Cerebellar cortex (tissue), 1 donor: ENCODE results near the gene NGFR.
"Not testable (repeated sequence)": the region's sequence is repeated elsewhere in the genome, so short reads cannot be mapped to it uniquely, and the experiment has no call there.

Experiments used
- DNase-seq: peaks from one replicate; pipeline ENCODE4 v3.0.0-alpha.2; 2015; ENCODE audit warnings: low spot score

Gene NGFR

DNA sequence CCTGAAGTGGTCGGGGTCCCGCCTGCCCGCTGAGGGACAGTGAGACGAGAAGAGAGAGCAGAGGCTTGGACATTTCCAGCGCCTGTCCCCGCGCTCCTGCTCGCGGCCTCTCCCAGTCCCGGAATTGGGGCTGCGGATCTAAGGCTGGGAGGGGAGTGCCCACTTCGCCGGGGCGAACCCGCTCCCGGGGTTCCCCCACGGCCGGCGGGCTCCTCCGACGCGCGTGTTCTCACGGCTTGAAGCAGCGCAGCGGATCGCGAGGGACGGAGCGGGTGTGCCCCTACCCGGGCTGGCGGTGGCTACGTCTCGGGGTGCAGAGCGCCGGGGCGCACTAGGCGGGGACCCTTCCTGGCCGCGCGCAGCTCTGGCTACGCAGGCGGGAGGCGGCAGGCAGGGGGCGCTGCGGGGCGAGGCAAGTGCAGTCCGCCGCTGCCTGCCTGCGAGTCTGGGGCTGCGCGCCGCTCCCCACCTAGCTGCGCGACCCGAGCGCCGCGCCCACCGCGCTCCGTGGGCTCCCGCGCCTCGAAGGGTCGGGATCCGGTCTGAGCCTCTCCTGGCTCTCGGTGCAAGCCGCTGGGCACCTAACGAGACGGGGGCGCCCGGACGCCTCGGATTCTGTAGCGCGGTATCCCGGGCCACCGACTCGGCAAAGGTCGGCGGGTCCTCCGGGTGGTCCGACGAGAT is 1.2 kb downstream of the NGFR start:
- peak; percentile 59 for DNase-seq

DNA sequence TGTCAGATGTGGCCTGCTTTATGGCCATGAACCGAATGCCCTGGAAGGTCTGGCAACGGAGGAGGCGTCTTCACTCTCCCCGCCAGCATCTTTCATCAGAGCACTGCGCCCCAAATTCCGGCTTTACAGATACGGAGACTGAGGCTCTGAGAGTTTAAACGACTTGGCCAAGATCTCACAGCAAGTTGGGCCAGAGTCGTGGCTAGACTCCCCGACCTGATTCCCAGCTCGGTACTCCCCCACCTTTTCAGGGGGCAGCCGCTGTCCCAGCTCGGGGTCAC is 1.7 kb downstream of the NGFR start:
- no peak for DNase-seq

DNA sequence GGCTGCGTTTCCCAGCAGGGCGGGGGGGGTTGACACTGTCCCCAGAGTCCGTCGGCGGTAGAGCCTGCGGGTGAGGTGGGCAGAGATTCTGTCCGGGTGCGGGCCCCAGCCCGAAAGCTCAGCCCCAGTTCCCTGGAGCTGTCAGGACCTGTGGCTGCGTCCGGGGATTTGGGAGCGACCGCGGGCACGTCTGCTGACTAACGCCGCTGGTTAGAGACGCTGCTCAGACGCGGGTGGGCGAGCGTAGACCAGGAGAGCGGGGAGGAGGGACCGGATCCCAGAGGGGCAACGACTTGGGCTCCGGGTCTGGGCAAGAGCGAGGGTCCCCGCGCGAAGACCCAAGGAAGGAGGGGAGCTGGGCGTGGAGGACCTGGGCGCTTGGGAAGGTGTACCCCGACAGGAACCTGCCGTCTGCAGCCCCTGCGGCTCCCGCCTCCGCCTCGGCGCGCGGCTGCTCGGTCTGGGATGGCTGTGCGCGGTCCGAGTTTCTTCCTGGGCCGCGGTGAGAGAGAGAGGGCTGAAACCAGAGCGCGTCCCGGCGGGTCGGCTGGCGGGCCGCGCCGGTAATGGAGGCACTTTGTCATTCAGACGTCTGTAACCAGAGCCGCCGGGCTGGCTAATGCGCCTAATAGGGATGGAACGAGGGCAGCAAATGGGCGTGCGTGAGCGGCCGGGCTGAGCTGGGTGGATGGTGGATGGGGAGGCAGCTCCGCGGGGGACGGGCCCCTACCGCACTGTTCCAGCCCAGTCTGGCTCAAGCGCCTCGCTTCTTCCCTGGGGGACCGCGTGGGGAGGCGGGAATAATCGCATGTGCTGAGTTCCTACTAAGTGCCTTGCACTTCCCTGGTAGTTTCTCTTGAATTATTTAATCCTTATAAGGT is 2.3 kb downstream of the NGFR start:
- DNase-seq = no peak

DNA sequence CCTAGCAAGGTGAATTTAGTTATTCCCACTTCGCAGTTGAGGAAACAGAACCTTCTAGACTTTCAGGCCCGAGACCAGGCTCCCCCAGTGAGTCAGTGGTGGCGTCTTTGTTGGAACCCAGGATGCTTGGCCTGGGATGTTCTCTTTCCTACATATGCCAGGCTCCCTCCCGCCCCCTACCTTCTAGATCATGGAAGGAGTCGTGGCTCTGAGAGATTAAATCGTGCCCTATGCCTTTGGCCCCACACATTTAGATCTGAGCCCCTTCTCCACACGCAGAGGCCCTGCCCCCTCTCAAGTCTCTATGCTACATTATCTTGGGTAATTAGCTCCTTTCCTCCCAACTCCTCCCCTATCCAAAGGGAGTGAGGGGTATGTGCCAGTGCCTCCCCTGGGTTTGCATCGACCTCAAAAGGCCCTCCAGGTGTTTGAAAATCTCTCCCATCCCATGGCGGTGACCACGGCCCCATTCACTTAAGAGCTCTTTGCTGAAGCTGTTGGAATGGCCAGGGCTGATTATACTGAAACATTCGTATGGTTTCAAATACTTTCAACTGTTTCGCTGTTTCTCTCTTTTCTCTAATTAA is 3.0 kb downstream of the NGFR start:
- DNase-seq = no peak

DNA sequence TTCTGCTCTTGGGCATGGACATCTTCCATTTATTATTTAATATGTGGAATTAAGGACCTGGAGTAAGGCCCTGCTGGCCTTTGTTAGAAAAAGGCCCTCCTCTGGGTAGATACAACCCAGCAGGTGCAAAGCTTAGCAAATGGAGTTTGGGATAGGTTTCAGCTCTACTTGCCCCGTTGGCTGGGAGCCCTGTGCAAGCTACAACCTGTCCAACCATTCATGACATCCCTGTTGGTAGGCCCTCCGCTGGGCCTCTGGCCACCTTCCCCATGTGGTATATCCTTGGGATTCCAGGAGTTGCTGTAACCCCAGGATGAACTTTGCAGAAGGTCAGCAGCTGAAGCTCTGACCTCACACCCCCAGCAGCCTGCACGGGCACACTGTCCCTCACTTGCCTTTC is 6.4 kb downstream of the NGFR start:
- peak; percentile 75 for DNase-seq

DNA sequence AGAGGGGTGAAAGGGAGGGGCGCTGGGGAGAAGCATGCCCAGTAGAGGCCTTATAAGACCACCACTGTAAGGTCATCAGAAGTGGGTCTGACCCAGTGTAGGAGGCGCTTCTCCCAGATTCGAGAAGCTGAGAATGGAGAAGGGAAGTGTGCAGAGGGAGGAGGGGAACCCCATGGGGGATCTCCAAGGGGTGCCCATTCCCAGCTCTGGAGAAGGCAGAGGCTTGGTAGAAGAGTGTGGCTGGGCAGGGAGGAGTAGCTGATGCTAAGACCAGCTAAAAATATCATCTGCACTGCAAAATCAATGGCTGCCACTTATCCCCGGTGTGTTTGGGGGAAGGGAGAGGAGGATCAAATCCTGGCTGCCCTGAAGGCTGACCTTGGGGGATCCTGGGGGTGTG is 7.2 kb downstream of the NGFR start:
- DNase-seq = no peak

DNA sequence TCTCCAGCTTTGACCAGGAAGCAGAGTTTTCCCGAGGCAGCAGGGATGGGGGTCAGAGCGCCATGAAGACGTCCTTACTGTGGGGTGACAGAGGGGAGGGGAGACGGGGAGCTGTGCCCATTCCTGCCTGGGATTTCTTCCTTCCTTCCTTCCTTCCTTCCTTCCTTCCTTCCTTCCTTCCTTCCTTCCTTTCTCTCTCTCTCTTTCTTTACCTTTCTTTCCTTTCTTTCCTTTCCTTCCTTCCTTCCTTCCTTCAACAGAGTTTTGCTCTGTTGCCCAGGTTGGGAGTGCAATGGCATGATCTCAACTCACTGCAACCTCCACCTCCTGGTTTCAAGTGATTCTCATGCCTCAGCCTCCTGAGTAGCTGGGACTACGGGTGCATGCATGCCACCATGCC is 7.6 kb downstream of the NGFR start:
- DNase-seq = not testable (repeated sequence)

DNA sequence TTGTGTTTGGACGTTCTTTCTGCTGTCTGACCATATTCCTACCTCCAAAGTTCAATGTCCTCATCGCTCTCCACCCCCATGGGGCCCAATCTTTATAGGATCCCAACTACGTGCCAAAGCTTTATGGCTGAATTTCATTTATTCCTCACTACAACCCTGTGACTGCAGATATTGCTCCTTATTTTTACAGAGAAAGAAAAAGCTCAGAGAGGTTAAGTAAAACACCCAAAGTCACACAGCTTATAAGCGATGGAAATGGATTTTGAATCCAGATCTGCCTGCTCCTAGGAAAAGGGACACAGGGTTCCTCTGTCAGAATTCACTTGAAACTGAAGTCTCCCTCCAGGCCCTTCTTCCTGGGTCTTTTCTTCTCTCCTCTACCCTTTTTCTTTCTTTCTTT is 9.3 kb downstream of the NGFR start:
- DNase-seq = no peak

DNA sequence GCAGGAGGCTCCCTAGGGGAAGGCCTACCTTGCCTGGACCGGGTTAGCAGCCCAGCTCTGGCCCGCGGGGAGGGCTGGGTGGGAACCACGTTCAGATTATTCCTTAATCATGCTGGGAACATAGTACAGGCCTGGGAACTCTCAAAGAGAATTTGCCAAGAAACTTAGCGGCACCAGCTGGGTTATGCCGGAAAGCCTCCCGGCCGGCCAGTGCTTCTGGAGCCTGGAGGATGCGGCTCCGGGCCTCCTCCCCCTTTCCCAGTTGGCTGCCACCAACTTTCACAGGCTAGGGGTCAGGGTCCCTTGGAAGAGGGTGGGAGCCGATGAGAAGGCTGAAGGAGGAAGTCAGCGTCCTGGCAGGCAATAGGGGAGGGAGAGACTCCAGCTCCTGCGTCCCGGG is 10.8 kb downstream of the NGFR start:
- no peak for DNase-seq

DNA sequence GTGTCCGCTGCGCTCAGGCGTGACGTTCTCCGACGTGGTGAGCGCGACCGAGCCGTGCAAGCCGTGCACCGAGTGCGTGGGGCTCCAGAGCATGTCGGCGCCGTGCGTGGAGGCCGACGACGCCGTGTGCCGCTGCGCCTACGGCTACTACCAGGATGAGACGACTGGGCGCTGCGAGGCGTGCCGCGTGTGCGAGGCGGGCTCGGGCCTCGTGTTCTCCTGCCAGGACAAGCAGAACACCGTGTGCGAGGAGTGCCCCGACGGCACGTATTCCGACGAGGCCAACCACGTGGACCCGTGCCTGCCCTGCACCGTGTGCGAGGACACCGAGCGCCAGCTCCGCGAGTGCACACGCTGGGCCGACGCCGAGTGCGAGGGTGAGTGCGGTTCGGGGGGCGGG is 11.2 kb downstream of the NGFR start:
- no peak for DNase-seq

DNA sequence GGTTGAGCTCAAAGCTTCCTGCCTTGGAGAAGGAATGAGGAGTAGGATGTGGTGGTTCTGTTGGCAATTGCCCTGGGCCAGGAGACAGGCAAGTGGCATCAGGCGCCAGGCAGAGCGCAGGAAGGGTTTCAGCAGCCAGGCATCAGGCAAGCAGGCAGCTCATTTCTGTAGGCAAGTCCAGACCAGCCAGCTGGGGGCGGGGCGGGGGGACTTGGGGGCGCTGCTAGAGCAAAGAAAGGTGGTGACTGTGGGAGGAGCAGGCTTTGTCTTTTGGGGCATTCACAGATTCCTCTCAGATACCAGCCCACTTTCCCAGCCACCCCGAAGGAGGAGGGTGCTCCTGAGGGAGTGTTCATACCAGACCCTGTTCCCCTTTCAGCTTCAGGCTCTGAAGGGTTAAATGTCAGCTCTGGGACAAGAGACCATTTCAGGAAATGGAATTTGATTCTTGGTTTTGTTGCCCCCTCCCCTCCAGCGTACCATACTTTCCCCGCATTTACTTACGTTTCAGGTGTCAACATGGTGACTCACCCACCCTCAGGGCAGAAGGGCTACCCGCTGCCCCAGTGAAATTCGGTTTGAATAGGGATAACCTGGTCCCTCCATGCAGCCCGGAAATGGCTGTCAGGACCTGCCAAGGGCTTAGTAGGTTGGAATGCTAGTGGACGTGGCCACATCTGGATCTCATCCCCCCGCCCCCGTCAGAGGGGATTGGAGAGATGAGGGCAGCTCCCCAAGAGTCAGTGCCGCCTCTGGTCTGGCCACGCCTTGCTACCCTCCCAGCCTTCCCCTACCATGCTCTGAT is 13.2 kb downstream of the NGFR start:
- DNase-seq = no peak

DNA sequence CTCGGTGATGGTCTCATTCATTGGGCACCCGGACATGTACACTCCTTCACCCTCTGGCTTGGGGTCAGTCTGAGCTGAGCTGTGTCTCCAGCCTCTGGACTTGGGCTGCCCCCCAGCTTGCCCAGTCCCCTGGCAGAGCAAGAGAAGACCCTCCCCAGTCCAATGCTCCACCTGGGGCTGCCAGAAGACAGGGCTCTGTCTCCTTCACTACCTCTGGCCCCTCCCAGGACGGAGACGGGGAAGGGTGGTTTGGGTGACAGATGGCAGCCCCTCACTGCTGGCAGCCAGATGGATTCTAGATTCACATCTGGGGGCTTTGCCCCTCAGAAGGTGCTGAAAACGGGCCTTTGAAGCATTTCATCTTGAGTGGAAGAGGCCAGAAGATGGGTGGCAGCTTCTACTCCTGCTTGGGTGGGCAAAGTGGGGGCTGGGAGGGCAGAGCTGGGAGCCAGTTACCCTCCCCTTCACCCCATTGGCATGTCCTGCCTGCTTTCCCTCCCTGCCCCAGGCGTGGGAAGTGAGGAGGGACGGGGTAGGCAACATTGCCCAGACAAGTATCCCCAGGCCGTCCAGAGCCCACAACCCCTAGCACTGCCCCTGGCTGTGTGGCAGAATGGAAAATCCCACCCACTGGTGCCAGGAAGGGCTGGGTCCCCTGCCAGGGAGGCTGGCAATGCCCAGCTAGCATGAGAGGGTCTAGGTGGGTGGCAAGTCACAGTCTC is 13.9 kb downstream of the NGFR start:
- no peak for DNase-seq

DNA sequence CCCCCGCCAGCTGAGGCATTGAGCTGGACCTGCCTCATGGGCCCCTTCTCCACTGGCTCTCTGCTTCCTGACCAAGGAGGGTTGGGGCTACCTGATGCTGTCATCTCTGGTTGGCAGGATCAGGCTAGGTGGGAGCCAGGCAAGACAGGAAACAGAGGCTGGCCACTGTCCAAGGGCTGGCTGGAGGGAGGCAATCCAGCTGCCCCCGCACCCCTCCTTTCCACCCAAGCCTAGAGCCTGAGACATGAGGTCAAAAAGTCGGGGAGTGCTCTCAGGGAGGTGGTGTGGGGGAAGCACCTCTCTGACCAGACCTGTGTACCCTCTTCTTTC is 14.5 kb downstream of the NGFR start:
- no peak for DNase-seq

DNA sequence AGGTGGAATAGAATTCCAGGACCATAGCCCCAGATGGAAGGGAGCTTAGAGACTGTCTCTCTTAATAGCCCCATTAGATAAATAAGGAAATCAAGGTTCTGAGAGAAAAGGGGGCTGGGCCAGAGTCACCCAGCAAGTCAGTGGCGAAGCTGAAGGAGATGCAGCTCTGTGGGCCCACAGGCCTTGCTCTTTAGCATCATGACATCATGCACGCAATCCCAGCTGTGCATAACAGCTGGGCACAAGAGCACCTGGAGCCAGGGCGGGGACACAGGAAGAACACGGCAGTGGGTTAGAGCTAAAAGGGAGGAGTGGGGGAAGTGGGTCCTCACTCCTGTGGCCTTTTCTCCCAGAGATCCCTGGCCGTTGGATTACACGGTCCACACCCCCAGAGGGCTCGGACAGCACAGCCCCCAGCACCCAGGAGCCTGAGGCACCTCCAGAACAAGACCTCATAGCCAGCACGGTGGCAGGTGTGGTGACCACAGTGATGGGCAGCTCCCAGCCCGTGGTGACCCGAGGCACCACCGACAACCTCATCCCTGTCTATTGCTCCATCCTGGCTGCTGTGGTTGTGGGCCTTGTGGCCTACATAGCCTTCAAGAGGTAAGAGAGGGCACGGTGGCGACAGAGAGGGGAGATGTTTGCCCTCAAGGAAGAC is 15.1 kb downstream of the NGFR start:
- no peak for DNase-seq

DNA sequence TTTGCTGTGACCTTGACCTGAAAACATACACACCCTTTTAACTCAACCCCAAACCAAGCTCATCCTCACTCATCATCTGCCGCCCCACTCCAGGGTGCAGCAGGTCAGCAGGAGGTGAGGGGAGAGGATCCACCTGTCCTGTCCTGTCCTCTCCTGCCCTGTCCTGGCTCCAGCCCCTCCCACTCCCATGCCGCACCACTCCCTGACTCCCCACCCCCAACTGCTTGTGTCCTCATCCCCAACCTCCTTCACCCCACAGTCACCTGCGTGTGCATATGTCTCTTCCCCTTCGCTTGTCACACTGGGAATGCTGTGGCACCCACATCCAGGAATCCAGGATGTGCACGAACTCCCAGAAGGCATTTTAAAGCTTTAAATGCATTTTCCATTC is 15.6 kb downstream of the NGFR start:
- DNase-seq = no peak

DNA sequence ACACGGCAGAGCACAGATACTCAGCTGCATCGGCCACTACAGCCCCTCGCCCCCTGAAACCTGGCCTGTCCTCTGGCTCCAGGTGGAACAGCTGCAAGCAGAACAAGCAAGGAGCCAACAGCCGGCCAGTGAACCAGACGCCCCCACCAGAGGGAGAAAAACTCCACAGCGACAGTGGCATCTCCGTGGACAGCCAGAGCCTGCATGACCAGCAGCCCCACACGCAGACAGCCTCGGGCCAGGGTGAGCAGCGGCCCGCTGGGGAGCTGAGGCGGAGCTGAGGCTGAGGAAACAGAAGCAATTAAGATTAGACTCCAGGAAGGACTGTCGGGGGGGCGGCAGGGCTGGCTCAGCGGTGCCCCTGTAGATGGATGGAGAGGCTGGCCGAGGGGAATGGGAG is 16.7 kb downstream of the NGFR start:
- no peak for DNase-seq

DNA sequence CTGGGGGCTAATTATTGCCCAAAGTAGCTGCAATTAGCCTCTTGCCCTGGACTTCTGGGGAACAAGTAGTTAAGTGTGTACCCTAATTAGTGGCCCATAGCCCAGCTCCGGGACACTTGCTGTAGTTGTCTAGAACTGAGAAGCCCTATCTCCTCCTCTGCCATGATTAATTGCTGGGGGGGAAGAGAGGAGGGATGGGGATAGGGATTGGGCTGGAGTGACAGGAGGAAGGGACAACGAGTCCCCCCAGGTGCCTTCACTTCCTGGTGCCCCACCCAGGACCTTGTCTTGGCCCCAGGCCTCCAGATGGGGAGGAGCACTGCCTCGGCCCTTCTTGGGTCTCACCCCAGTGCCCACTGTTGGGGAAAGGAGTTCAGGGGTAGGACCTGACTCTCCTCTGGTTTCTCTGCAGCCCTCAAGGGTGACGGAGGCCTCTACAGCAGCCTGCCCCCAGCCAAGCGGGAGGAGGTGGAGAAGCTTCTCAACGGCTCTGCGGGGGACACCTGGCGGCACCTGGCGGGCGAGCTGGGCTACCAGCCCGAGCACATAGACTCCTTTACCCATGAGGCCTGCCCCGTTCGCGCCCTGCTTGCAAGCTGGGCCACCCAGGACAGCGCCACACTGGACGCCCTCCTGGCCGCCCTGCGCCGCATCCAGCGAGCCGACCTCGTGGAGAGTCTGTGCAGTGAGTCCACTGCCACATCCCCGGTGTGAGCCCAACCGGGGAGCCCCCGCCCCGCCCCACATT is 17.4 kb downstream of the NGFR start:
- no peak for DNase-seq

DNA sequence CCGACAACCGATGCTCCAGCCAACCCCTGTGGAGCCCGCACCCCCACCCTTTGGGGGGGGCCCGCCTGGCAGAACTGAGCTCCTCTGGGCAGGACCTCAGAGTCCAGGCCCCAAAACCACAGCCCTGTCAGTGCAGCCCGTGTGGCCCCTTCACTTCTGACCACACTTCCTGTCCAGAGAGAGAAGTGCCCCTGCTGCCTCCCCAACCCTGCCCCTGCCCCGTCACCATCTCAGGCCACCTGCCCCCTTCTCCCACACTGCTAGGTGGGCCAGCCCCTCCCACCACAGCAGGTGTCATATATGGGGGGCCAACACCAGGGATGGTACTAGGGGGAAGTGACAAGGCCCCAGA is 17.9 kb downstream of the NGFR start:
- DNase-seq = no peak

DNA sequence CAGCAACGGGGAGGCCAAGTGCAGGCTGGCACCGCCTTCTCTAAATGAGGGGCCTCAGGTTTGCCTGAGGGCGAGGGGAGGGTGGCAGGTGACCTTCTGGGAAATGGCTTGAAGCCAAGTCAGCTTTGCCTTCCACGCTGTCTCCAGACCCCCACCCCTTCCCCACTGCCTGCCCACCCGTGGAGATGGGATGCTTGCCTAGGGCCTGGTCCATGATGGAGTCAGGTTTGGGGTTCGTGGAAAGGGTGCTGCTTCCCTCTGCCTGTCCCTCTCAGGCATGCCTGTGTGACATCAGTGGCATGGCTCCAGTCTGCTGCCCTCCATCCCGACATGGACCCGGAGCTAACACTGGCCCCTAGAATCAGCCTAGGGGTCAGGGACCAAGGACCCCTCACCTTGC is 18.5 kb downstream of the NGFR start:
- no peak for DNase-seq

DNA sequence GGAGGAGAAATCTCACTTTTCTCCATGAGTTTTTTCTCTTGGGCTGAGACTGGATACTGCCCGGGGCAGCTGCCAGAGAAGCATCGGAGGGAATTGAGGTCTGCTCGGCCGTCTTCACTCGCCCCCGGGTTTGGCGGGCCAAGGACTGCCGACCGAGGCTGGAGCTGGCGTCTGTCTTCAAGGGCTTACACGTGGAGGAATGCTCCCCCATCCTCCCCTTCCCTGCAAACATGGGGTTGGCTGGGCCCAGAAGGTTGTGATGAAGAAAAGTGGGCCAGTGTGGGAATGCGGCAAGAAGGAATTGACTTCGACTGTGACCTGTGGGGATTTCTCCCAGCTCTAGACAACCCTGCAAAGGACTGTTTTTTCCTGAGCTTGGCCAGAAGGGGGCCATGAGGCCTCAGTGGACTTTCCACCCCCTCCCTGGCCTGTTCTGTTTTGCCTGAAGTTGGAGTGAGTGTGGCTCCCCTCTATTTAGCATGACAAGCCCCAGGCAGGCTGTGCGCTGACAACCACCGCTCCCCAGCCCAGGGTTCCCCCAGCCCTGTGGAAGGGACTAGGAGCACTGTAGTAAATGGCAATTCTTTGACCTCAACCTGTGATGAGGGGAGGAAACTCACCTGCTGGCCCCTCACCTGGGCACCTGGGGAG is 19.1 kb downstream of the NGFR start:
- peak; percentile 32 for DNase-seq
